GM21390 (cell line): ENCODE measurements around the gene PRKCE.
"Not testable (repeated sequence)": the region's sequence is repeated elsewhere in the genome, so short reads cannot be mapped to it uniquely, and the experiment has no call there.

Experiments
- ATAC-seq: cut with Tn5 transposase; IDR thresholded peaks from one replicate; pipeline ENCODE4 v1.9.1; 2021; ENCODE audit not compliant: unreplicated experiment

Gene PRKCE

DNA sequence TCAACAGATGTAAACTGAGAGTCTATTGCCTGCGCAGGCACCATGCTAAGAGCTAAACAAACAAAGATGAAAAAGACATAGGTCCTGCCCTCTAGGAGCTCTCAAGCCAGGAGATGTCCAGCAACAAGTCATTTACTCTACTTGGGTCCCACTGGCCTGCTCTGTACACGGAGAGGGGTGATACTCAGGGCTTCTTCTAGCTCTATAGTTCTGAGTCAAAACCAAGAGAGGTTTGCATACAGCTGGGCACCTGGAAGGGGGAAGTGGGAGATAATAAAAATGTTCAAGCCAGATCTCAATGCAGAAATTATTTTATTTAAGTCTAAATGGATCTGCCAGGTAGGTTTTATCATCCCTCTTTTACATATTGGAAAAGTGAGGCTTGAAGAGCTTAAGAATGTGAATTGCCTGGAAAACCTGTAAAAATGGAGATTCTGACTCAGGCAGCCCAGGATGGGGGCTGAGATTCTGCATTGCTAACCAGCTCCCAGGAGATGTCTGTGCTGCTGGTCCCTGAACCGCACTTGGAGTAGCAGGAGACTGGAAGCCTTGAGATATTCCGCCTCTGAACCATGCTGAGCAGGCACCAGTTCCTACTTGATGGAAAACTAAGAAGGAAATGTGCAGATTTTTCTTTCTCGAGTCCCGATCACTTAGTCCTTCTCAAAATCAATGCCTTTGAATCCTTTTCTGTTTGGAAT, 201.1 kb downstream of the PRKCE start:
- peak; percentile 83 for ATAC-seq

GRCh38 chr2:45855374-45855773, 203.9 kb downstream of the PRKCE start:
- no peak for ATAC-seq

DNA sequence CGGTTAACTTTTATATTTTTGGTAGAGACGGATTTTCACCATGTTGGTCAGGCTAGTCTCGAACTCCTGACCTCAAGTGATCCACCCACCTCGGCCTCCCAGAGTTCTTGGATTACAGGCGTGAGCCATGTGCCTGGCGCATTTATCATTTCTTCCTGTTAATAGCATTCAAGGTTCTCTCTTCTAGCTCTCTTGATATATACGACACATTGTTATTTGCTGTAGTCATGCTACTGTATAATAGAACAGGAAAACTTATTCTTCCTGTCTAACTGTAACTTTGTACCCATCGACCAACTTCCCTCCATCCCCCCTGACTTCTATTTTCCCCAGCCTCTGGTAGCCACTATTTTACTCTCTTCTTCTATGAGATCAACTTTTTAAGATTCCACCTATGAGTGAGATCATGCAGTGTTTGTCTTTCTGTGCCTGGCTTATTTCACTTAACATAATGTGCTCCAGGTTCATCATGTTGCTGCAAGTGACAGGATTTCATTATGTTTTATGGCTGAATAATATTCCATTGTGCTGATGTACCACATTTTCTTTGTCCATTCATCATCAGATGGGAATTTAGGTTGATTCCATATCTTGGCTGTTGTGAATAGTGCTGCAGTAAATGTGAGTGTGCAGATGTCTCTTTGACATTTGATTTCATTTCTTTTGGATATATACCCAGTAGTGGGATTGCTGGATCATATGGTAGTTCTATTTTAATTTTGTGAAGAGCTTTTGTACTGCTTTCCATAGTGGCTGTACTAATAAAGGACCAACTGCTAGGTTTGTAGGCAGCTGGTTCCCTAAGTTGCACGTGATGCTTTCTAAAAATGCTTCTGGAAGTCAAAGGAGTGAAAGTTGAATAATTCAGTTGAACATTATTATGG, 205.2 kb downstream of the PRKCE start:
- no peak for ATAC-seq

- ATAC-seq = no peak
Measured at GRCh38 chr2:45857275-45857609, 205.8 kb downstream of the PRKCE start.

DNA sequence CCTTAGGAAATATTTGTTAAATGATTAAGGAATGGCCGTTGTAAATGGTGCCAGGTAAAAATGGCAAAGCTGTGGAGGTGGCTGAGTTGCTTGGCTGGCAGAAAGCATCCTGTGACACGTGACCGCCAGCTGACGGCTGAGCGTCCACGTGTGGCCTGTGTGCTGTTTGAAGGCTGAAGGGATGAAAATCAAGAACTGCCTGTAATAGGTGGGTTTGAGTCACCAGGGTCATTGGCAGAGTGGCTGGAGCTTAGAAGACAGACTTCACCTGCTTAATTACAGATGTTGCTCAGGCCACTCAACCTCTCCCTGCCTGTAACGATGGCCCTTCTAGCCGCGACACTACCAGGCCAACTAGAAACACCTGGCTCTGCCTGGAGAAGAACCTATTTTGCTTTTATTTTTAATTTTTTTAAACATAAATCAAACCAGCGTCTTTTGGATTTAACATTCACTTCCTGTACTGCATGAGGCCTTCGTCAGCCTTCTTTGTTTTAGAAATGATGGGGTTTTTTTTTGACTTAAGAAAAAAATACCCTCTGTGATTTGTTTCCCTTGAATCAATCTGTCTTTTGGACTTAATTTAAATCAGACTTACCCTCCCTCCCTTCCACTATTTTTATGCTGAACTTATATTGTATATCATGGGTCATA, 206.5 kb downstream of the PRKCE start:
- no peak for ATAC-seq

DNA sequence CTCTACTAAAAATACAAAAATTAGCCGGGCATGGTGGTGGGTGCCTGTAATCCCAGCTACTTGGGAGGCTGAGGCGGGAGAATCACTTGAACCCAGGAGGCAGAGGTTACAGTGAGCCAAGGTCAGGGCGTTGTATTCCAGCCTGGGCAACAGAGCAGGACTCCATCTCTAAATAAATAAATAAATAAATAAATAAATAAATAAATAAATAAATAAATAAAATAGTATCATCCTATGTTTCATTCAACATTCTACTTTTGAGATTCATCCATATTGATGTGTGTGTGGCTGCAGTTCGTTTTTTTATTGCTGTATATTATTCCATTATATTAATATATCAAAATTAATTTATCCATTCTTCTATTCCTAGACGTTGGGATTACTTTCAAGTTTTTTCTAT, 207.4 kb downstream of the PRKCE start:
- ATAC-seq = not testable (repeated sequence)

GRCh38 chr2:45859682-45860081, 208.2 kb downstream of the PRKCE start:
- no peak for ATAC-seq

DNA sequence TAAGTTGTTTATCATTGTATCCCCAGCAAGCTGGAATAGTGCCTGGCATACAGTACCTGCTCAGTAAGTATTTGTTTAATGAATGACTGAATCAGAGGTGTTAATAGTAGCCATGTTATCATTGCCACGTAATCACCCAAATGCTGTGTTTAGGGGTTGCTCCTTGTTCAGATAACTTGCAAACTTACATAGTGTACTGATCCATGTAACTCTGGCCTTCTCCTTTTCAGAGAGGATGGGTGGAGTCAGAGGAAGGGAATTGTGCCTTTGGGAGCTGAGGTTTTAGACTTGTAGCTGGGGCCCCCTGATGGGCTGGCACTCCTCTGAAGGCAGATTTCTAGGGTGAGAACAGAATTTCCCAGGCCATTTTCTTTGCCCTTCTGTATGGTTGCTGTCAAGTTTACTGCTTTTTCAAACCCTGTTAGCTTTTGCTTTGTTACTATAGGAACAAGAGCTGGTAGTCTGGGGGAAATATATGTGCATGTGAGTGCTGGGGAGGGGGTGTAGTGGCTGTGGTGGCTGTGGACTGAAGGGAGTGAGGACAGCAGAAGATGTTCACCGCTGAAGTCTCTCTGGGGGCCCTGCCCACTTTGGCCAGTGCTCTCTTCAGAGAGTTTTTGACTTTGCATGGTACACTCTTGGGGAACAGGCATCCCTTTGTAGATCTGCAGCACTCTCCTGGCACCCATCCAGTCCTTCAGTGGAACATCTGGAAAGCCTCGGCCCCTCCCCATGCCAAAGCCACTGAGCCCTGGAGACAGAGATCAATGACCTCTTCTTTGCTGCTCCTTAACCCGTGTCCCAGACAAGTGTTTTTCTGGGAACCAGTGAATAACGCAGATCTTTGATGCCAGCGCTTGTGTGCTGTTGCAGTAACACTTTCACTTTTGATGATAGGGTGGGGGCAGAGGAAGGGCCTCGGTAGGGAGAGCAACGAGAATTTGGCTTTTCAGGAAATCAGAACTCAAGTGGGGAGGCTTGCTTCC, 209.0 kb downstream of the PRKCE start:
- peak; percentile 51 for ATAC-seq

DNA sequence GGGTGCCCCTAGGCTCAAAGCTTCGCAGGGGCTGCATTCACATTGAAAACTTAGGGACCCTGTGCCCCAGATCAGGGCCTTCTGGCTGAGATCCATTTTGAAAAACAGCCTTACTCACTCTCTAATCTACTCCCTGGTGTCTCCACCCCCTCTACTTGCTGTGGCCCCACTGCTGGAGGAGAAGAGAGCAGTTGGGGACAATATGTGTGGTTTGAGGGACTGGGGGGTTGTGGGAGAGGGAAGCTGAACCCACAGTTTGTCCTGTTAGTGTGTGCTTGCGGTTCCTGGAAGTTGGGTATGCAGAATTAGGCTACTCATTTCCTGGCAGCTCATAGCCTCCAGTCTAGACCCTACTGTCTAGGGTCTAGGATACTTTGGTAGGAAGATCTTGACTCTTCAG, 211.4 kb downstream of the PRKCE start:
- ATAC-seq = no peak

- no peak for ATAC-seq
Measured at GRCh38 chr2:45864121-45864520, 212.6 kb downstream of the PRKCE start.

DNA sequence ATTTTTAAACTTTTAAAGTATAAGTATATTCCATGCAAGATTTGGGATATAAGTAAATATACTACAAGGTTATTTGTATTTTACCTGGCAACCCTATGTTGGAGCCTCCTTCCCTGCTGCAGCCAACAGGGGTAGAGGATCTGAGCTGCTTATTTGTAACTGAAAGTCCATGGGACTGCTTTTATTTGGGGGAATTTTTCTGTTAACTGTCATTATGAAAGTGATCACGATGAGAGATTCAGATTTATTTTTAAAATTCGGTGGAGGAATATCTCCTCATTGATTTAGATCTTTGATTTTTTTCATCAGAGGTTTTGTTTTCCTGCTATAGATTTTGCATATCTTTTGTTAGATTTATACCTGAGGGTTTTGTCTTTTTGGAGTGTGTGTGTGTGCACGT, 215.9 kb downstream of the PRKCE start:
- no peak for ATAC-seq

DNA sequence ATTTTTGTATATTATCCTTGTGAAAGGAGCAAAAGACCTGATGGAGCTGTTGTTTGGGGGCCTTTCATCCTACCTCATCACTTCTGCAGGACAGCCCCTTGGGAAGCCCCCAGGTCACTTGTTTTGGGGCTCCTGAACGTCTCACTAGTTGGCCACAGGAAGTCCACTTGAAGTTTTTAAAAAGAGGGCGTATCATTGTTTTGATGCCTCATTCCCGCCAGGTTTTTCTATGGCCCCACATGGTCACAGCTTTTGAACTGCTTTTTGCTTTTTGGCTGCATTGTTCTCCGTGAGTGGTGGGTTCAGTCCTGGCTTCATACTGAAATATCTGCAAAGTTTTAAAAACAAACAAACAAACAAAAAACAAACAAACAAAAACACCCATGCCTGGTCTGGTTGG, 216.3 kb downstream of the PRKCE start:
- no peak for ATAC-seq

GRCh38 chr2:45869165-45869501, 217.7 kb downstream of the PRKCE start:
- ATAC-seq = no peak

DNA sequence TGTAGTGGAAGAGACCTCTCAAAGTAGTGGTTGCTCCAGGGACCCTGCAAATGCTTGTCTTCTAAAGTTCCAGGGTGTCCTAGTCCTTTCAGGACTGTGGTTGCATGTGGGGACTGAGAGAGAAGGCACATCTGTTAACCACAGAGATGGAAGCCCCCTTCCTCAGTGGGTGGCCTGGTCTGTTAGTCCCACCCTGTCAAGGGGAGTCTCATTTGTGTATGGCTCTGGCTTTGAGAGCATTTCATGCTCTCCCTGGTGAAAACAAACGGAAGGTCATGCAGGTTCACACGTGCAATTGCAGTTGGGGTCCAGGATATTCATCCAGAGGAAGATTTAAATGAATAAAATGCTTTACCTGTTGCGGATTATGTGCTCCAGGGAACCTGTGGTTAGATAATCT, 219.6 kb downstream of the PRKCE start:
- ATAC-seq = no peak

- ATAC-seq = no peak
Measured at GRCh38 chr2:45871541-45871940, 220.1 kb downstream of the PRKCE start.

GRCh38 chr2:45872211-45872610, 220.7 kb downstream of the PRKCE start:
- no peak for ATAC-seq

DNA sequence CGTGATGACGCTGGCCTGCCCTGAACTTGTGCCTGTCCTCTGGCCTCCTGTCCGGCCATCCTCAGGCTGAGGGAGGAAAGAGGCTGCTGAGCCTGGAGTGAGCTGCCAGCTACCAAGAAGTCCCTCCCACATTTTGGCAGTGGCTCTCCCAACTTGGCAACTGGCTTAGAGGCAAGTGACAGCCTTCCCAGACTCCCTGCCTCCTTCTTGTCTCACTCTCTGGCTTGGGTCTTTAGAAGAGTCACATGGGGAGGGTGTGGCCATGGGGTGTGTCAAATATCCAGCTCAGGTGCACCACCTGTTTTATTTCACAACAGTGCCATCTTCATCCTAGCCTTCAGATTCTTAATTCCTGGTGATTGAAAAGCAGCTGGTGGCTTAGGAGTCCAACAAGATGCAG, 222.9 kb downstream of the PRKCE start:
- ATAC-seq = no peak

GRCh38 chr2:45876611-45877010, 225.1 kb downstream of the PRKCE start:
- no peak for ATAC-seq

GRCh38 chr2:45879406-45879805, 227.9 kb downstream of the PRKCE start:
- no peak for ATAC-seq

DNA sequence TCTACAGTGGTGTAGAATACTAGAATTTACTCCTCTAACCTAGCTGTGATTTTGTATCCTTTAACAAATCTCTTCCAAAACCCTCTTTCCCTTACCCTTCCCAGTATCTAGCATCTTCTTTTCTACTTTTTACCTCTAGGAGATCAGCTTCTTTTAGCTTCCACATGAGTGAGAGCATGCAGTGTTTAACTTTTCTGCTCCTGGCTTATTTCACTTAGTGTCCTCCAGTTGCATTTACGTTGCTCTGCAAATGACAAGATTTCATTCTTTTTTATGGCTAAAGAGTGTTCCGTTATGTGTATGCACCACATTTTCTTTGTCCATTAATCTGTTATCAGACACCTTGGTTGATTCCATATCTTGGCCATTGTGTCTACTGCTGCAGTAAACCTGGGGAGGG, 228.5 kb downstream of the PRKCE start:
- ATAC-seq = no peak
